B cell (primary cell): ENCODE measurements around the gene SYNGR3. TPM values are rescaled to one million over a fixed set of nuclear protein-coding genes. Genes with fewer than 3 reads are reported as not detected.

Experiments
- ATAC-seq: fragments of 200-7000 bp; cut with Tn5 transposase; one replicate; pipeline ENCODE4 v1.10.0; 2021; ENCODE audit warnings: low read depth, mild to moderate bottlenecking, moderate number of reproducible peaks, moderate library complexity
- CTCF ChIA-PET: fragments of 350-600 bp; sonication (Branson Sonifier 250); formaldehyde crosslinking; loops from one replicate; lab custom pipeline; 2021; ENCODE audit warnings: antibody characterized with exemption, inconsistent platforms; lab: Charles Lee
- POLR2A ChIA-PET: fragments of 350-600 bp; sonication (Branson Sonifier 250); formaldehyde crosslinking; loops from one replicate; lab custom pipeline; 2021; ENCODE audit warnings: antibody characterized with exemption; lab: Charles Lee
- DNase-seq: peaks from one replicate; pipeline ENCODE4 v3.0.0; 2013
- H2AFZ ChIP-seq: 2 replicates; pipeline ENCODE4 v1.6.1; 2012; ENCODE audit warnings: mild to moderate bottlenecking, low read depth, low read length; ENCODE audit not compliant: insufficient read depth, poor library complexity, severe bottlenecking
- H3K27ac ChIP-seq, 2 donors: 1 replicate in 1 of 2; 2 replicates in 1 of 2; pipeline ENCODE4 v1.5.1; 2012 to 2013; ENCODE audit warnings: low read length in 2 of 2, mild to moderate bottlenecking in 2 of 2, moderate library complexity in 1 of 2
- H3K27me3 ChIP-seq, 4 experiments: fragments of 200-600 bp in 1 of 4; sonication (generic) in 1 of 4; replicated peaks in 1 of 4; 1 replicate in 2 of 4; 2 replicates in 2 of 4; pipeline versions ENCODE4 v1.6.1 to v1.7.0; 2013 to 2016; ENCODE audit warnings: low read length in 3 of 4, mild to moderate bottlenecking in 2 of 4, mixed read lengths in 1 of 4, moderate library complexity in 1 of 4; ENCODE audit not compliant: insufficient read depth in 4 of 4, control insufficient read depth in 3 of 4; ENCODE audit errors: control extremely low read depth in 1 of 4
- H3K36me3 ChIP-seq, 2 experiments: replicated peaks in 1 of 2; 1 replicate in 1 of 2; 2 replicates in 1 of 2; pipeline versions ENCODE4 v1.6.1 to v1.7.1; 2013; ENCODE audit warnings: low read length in 1 of 2; ENCODE audit not compliant: insufficient read depth in 2 of 2, control insufficient read depth in 1 of 2; ENCODE audit errors: control extremely low read depth in 1 of 2, extremely low read depth in 1 of 2
- H3K4me1 ChIP-seq, 2 donors: fragments of 200-600 bp in 1 of 2; sonication (generic) in 1 of 2; 1 replicate in 1 of 2; 2 replicates in 1 of 2; pipeline versions ENCODE4 v1.5.1 to v1.6.1; 2013 to 2017; ENCODE audit warnings: low read length in 2 of 2; ENCODE audit not compliant: control insufficient read depth in 2 of 2, insufficient read depth in 2 of 2
- H3K4me2 ChIP-seq: replicated peaks from 2 replicates; pipeline ENCODE3; 2012; ENCODE audit warnings: mild to moderate bottlenecking, low read depth, low read length; ENCODE audit not compliant: poor library complexity, severe bottlenecking
- H3K4me3 ChIP-seq, 5 experiments: fragments of 200-600 bp in 1 of 5; sonication (generic) in 1 of 5; 1 replicate in 3 of 5; 2 replicates in 2 of 5; pipeline versions ENCODE4 v1.5.1 to v1.7.0; 2011 to 2016; ENCODE audit warnings: low read length in 4 of 5, mild to moderate bottlenecking in 4 of 5, low read depth in 2 of 5, control low read depth in 1 of 5, moderate library complexity in 1 of 5; ENCODE audit not compliant: insufficient read depth in 1 of 5; ENCODE audit errors: control extremely low read depth in 1 of 5, extremely low read depth in 1 of 5
- H3K79me2 ChIP-seq: fragments of 200-600 bp; sonication (generic); one replicate; pipeline ENCODE4 v1.6.0; 2016; ENCODE audit warnings: low read length; ENCODE audit not compliant: control insufficient read depth, insufficient read depth
- H3K9ac ChIP-seq: fragments of 200-600 bp; sonication (generic); 2 replicates; pipeline ENCODE4 v1.6.1; 2017; ENCODE audit warnings: mild to moderate bottlenecking, low read length, moderate library complexity
- H3K9me3 ChIP-seq, 3 donors: one replicate each; pipeline versions ENCODE4 v1.6.1 to v1.7.1; 2013; ENCODE audit warnings: low read length in 2 of 3; ENCODE audit not compliant: control insufficient read depth in 2 of 3, insufficient read depth in 1 of 3; ENCODE audit errors: control extremely low read depth in 1 of 3
- H4K20me1 ChIP-seq: 2 replicates; pipeline ENCODE4 v1.6.0; 2012; ENCODE audit warnings: mild to moderate bottlenecking, low read length; ENCODE audit not compliant: insufficient read depth, control insufficient read depth, poor library complexity, severe bottlenecking
- H3K27ac Mint-ChIP-seq: one replicate; pipeline ENCODE4 v1.8.0; 2021; ENCODE audit warnings: mixed read lengths
- H3K27me3 Mint-ChIP-seq: one replicate; pipeline ENCODE4 v1.8.0; 2021; ENCODE audit warnings: mixed read lengths
- H3K4me1 Mint-ChIP-seq: one replicate; pipeline ENCODE4 v1.8.0; 2021; ENCODE audit warnings: mixed read lengths
- H3K4me3 Mint-ChIP-seq: one replicate; pipeline ENCODE4 v1.8.0; 2021; ENCODE audit warnings: mixed read lengths
- H3K9me3 Mint-ChIP-seq: one replicate; pipeline ENCODE4 v1.8.0; 2022; ENCODE audit warnings: mixed read lengths; ENCODE audit not compliant: insufficient read depth
- CTCF ChIP-seq: fragments of 200-600 bp; IDR thresholded peaks from one replicate; pipeline ENCODE4 v1.8.0; 2022; ENCODE audit warnings: antibody characterized with exemption, mild to moderate bottlenecking
- EZH2 ChIP-seq: IDR thresholded peaks from 2 replicates; pipeline ENCODE4 v1.6.1; 2012; ENCODE audit warnings: borderline replicate concordance, low read depth, mild to moderate bottlenecking, moderate library complexity, low read length; ENCODE audit not compliant: insufficient read depth, poor library complexity, severe bottlenecking
- WGBS: methylation state at CpG from one replicate; pipeline ENCODE4 v1.1.5; 2013; ENCODE audit warnings: missing lambda C conversion rate; ENCODE audit not compliant: insufficient coverage; 5-methylcytosine and 5-hydroxymethylcytosine counted together
- intact Hi-C: fragments of 100-400 bp; cut with micrococcal nuclease; formaldehyde crosslinking; loops from one replicate; pipeline ENCODE4 v1.10.0; 2022
- polyA plus RNA-seq: library from polyadenylated mRNA; depleted of rRNA; stranded (reverse); fragments of >200 nt; gene quantifications from 2 replicates; pipeline ENCODE4 v1.2.3, GENCODE V29; 2012
- total RNA-seq, 2 donors: library from RNA; stranded (reverse); fragments of 120-200 nt in 1 of 2; gene quantifications; 1 replicate in 1 of 2; 2 replicates in 1 of 2; pipeline versions ENCODE4 v1.2.3 to v1.2.4, GENCODE V29; 2013 to 2022

The SYNGR3 gene
- total and polyA plus RNA-seq, 2 donors (not counting 1 experiment from before 2014, with no cell fraction given) = 19.5 to 19.8 TPM

GRCh38 chr16:2034696-2035430 is 45.1 kb downstream of the SYNGR3 start:
- Histone ChIP-seq H4K20me1 (no peaks in the 10 kb centered on the region), H3K4me2 (no peak overlapping the region), H3K9me3 (peaks cover 0 to 13% (median 0%) of the 10 kb centered on the region in 3 donors), H3K79me2 (no peaks in the 10 kb centered on the region), H3K36me3 (no peaks in the 10 kb centered on the region), H3K4me3 (no peak overlapping the region), H3K4me1 (peaks cover 0 to 5% of the 10 kb centered on the region in 2 donors), H3K27ac (no peak overlapping the region), H3K27me3 (peaks cover 0 to 12% (median 0%) of the 10 kb centered on the region in 4 experiments), H3K9ac (no peak overlapping the region), H2AFZ (no peak overlapping the region)
- 93% methylated on average over 15 of the region's 17 CpGs for WGBS
- no peak for TF ChIP-seq EZH2
- TF ChIP-seq CTCF = no peak
- no peaks in the 10 kb centered on the region for H3K27me3 Mint-ChIP-seq
- intact Hi-C loops = no loop called here
- H3K4me3 Mint-ChIP-seq = no peak overlapping the region
- H3K4me1 Mint-ChIP-seq = no peaks in the 10 kb centered on the region
- DNase-seq = no peak
- H3K9me3 Mint-ChIP-seq = no peaks in the 10 kb centered on the region
- H3K27ac Mint-ChIP-seq = no peak overlapping the region
- ATAC-seq = no peak
- POLR2A ChIA-PET = no interaction called here
- CTCF ChIA-PET = no interaction called here

- POLR2A ChIA-PET = no interaction called here
- TF ChIP-seq CTCF (no peak), EZH2 (no peak)
- CTCF ChIA-PET = no interaction called here
- no peaks in the 10 kb centered on the region for H3K4me1 Mint-ChIP-seq
- no peaks in the 10 kb centered on the region for H3K27me3 Mint-ChIP-seq
- no peak overlapping the region for H3K4me3 Mint-ChIP-seq
- H3K9me3 ChIP-seq = peaks cover 0 to 13% (median 0%) of the 10 kb centered on the region in 3 donors
- no peak overlapping the region for H3K4me2 ChIP-seq
- no peaks in the 10 kb centered on the region for H3K79me2 ChIP-seq
- H2AFZ ChIP-seq = no peak overlapping the region
- no peak overlapping the region for H3K27ac ChIP-seq
- H3K4me3 ChIP-seq = no peak overlapping the region
- intact Hi-C loops = no loop called here
- no peak for DNase-seq
- no peaks in the 10 kb centered on the region for H4K20me1 ChIP-seq
- H3K36me3 ChIP-seq = no peaks in the 10 kb centered on the region
- 90% methylated on average over 34 of the region's 34 CpGs for WGBS
- H3K27me3 ChIP-seq = peaks cover 0 to 10% (median 0%) of the 10 kb centered on the region in 4 experiments
- no peak for ATAC-seq
- no peaks in the 10 kb centered on the region for H3K9me3 Mint-ChIP-seq
- H3K9ac ChIP-seq = no peak overlapping the region
- H3K27ac Mint-ChIP-seq = no peak overlapping the region
- H3K4me1 ChIP-seq = peaks cover 0 to 5% of the 10 kb centered on the region in 2 donors
Observed at GRCh38 chr16:2035431-2036199, 45.8 kb downstream of the SYNGR3 start.
